ENCODE data around the gene NEK5. TPM values are rescaled to one million over a fixed set of nuclear protein-coding genes. Genes with fewer than 3 reads are reported as not detected.

Gene NEK5
- total RNA-seq, 1 donor from 2014 or later = 0.28 TPM

GRCh38 chr13:52156724-52157261 lies 27.9 kb upstream of the NEK5 start:
- peaks cover 26% of the 10 kb centered on the region for H3K27me3 ChIP-seq
- peak overlapping the region; percentile 49 for H3K4me3 Mint-ChIP-seq
- H3K4me2 ChIP-seq = no peak overlapping the region
- peaks cover 16% of the 10 kb centered on the region for H3K36me3 Mint-ChIP-seq
- H4K20me1 ChIP-seq (ENCODE audit: low read depth) = no peaks in the 10 kb centered on the region
- H3K27ac Mint-ChIP-seq = no peak overlapping the region
- no peak overlapping the region for H3K9ac ChIP-seq
- H3F3A ChIP-seq (ENCODE audit: low read depth) = peaks cover 12% of the 10 kb centered on the region
- no peaks in the 10 kb centered on the region for H3K79me2 ChIP-seq (ENCODE audit: low read depth)
- no peaks in the 10 kb centered on the region for H3K9me3 Mint-ChIP-seq
- H3K9me3 ChIP-seq (ENCODE audit: low read depth) = no peaks in the 10 kb centered on the region
- no peaks in the 10 kb centered on the region for H3K36me3 ChIP-seq
- H2AFZ ChIP-seq (replicated peaks) = no peak overlapping the region
- H3K4me1 Mint-ChIP-seq = peaks cover 33% of the 10 kb centered on the region
- DNase-seq (ENCODE audit: low spot score) = no peak
- TF ChIP-seq EZH2 (IDR thresholded peaks at IDR 0.05) (no peak), EZH2phosphoT487 (IDR thresholded peaks at IDR 0.05) (no peak), CTCF (IDR thresholded peaks at IDR 0.05) (no peak)
- H3K4me3 ChIP-seq = no peak overlapping the region
- peaks cover 8% of the 10 kb centered on the region for H3K4me1 ChIP-seq
- H3K27ac ChIP-seq = no peak overlapping the region
- H3K27me3 Mint-ChIP-seq (ENCODE audit: insufficient read depth, low read depth) = peaks cover 7% of the 10 kb centered on the region

GRCh38 chr13:52155177-52155576 lies 26.3 kb upstream of the NEK5 start:
- Histone ChIP-seq H2AFZ (replicated peaks) (no peak overlapping the region), H3K36me3 (no peaks in the 10 kb centered on the region), H3K27me3 (peaks cover 15% of the 10 kb centered on the region), H4K20me1 (ENCODE audit: low read depth) (no peaks in the 10 kb centered on the region), H3K27ac (no peak overlapping the region), H3K9me3 (ENCODE audit: low read depth) (no peaks in the 10 kb centered on the region), H3K4me2 (no peak overlapping the region), H3K4me3 (no peak overlapping the region), H3K4me1 (no peaks in the 10 kb centered on the region), H3K9ac (no peak overlapping the region), H3F3A (ENCODE audit: low read depth) (no peaks in the 10 kb centered on the region), H3K79me2 (ENCODE audit: low read depth) (no peaks in the 10 kb centered on the region)
- peaks cover 16% of the 10 kb centered on the region for H3K36me3 Mint-ChIP-seq
- peaks cover 7% of the 10 kb centered on the region for H3K27me3 Mint-ChIP-seq (ENCODE audit: insufficient read depth, low read depth)
- no peak for DNase-seq (ENCODE audit: low spot score)
- no peaks in the 10 kb centered on the region for H3K9me3 Mint-ChIP-seq
- no peak overlapping the region for H3K27ac Mint-ChIP-seq
- no peak overlapping the region for H3K4me3 Mint-ChIP-seq
- H3K4me1 Mint-ChIP-seq = peaks cover 26% of the 10 kb centered on the region
- no peak for TF ChIP-seq EZH2 (IDR thresholded peaks at IDR 0.05)
- TF ChIP-seq EZH2phosphoT487 (IDR thresholded peaks at IDR 0.05) = no peak
- no peak for TF ChIP-seq CTCF (IDR thresholded peaks at IDR 0.05)

- TF ChIP-seq CTCF (IDR thresholded peaks at IDR 0.05) (no peak), EZH2phosphoT487 (IDR thresholded peaks at IDR 0.05) (no peak), EZH2 (IDR thresholded peaks at IDR 0.05) (no peak)
- no peak overlapping the region for H3K4me2 ChIP-seq
- Mint-ChIP-seq H3K9me3 (no peaks in the 10 kb centered on the region), H3K27me3 (ENCODE audit: insufficient read depth, low read depth) (peaks cover 2% of the 10 kb centered on the region), H3K4me1 (no peaks in the 10 kb centered on the region), H3K4me3 (no peak overlapping the region), H3K27ac (no peak overlapping the region), H3K36me3 (peaks cover 18% of the 10 kb centered on the region)
- H3K4me3 ChIP-seq = no peak overlapping the region
- H3K36me3 ChIP-seq = peaks cover 8% of the 10 kb centered on the region
- H2AFZ ChIP-seq (replicated peaks) = no peak overlapping the region
- no peaks in the 10 kb centered on the region for H3K27me3 ChIP-seq
- no peak overlapping the region for H3K27ac ChIP-seq
- H3K4me1 ChIP-seq = no peaks in the 10 kb centered on the region
- no peak overlapping the region for H3K9ac ChIP-seq
- DNase-seq (ENCODE audit: low spot score) = no peak
- H3K79me2 ChIP-seq (ENCODE audit: low read depth) = no peaks in the 10 kb centered on the region
- H3F3A ChIP-seq (ENCODE audit: low read depth) = no peaks in the 10 kb centered on the region
- H3K9me3 ChIP-seq (ENCODE audit: low read depth) = no peaks in the 10 kb centered on the region
- no peaks in the 10 kb centered on the region for H4K20me1 ChIP-seq (ENCODE audit: low read depth)
These were observed 18.4 kb upstream of the NEK5 start for GRCh38 chr13:52147225-52147624.
